Liver (tissue), 9 donors: Measurements from ENCODE around the gene PHKG2. TPM values are rescaled to one million over a fixed set of nuclear protein-coding genes. Genes with fewer than 3 reads are reported as not detected.
A peak's percentile ranks its signal among the peaks of the same experiment; 100 is the strongest.

ENCODE experiments used
- DNase-seq: peaks from one replicate; pipeline ENCODE4 v3.0.0-alpha.2; 2017; ENCODE audit warnings: low spot score
- H3K27ac ChIP-seq, 2 donors: one replicate each; pipeline ENCODE4 v1.7.0; 2013; ENCODE audit warnings: inconsistent platforms in 2 of 2, low read length in 2 of 2, control low read depth in 1 of 2, low read depth in 1 of 2, mild to moderate bottlenecking in 1 of 2
- H3K27me3 ChIP-seq, 4 donors: one replicate each; pipeline versions ENCODE4 v1.6.1 to v1.7.0; 2013; ENCODE audit warnings: low read length in 3 of 4, inconsistent platforms in 1 of 4, mild to moderate bottlenecking in 1 of 4, moderate library complexity in 1 of 4; ENCODE audit not compliant: control insufficient read depth in 4 of 4, insufficient read depth in 4 of 4
- H3K36me3 ChIP-seq, 4 donors: one replicate each; pipeline versions ENCODE4 v1.6.1 to v1.7.0; 2013; ENCODE audit warnings: low read length in 3 of 4, mild to moderate bottlenecking in 3 of 4, low read depth in 1 of 4, moderate library complexity in 1 of 4; ENCODE audit not compliant: control insufficient read depth in 4 of 4, insufficient read depth in 3 of 4
- H3K4me1 ChIP-seq, 4 donors: one replicate each; pipeline versions ENCODE4 v1.6.1 to v1.7.0; 2013; ENCODE audit warnings: low read length in 3 of 4, mild to moderate bottlenecking in 3 of 4, moderate library complexity in 1 of 4; ENCODE audit not compliant: control insufficient read depth in 4 of 4, insufficient read depth in 4 of 4
- H3K4me3 ChIP-seq, 3 donors: one replicate each; pipeline versions ENCODE4 v1.6.1 to v1.7.0; 2013; ENCODE audit warnings: low read length in 3 of 3, control low read depth in 1 of 3, low read depth in 1 of 3, mild to moderate bottlenecking in 1 of 3
- H3K9ac ChIP-seq, 2 donors: one replicate each; pipeline ENCODE4 v1.7.0; 2013; ENCODE audit warnings: low read length in 2 of 2, mild to moderate bottlenecking in 2 of 2, moderate library complexity in 2 of 2, control low read depth in 1 of 2, low read depth in 1 of 2
- H3K9me3 ChIP-seq, 4 donors: one replicate each; pipeline versions ENCODE4 v1.6.1 to v1.7.0; 2013; ENCODE audit warnings: low read length in 3 of 4; ENCODE audit not compliant: control insufficient read depth in 4 of 4
- CTCF ChIP-seq: fragments of 150-350 bp; IDR thresholded peaks from 2 replicates; pipeline ENCODE4 v1.5.1; 2017; ENCODE audit warnings: improper control_type of control experiment, low read depth, low read length; ENCODE audit not compliant: missing input control
- FOXA1 ChIP-seq: IDR thresholded peaks from 2 replicates; pipeline ENCODE4 v1.6.1; 2016; ENCODE audit warnings: antibody characterized with exemption
- FOXA2 ChIP-seq: IDR thresholded peaks from 2 replicates; pipeline ENCODE4 v1.6.1; 2016; ENCODE audit warnings: antibody characterized with exemption
- GABPA ChIP-seq, 2 donors: IDR thresholded peaks in 1 of 2; conservative IDR thresholded peaks in 1 of 2; 2 replicates each; pipeline ENCODE4 v1.6.1; 2016; ENCODE audit warnings: antibody characterized with exemption in 2 of 2, mild to moderate bottlenecking in 1 of 2, moderate library complexity in 1 of 2
- HNF4A ChIP-seq, 2 donors: conservative IDR thresholded peaks; 2 replicates each; pipeline ENCODE4 v1.6.1; 2016; ENCODE audit warnings: antibody characterized with exemption in 2 of 2, mild to moderate bottlenecking in 2 of 2
- HNF4G ChIP-seq: IDR thresholded peaks from 2 replicates; pipeline ENCODE4 v1.6.1; 2016; ENCODE audit warnings: antibody characterized with exemption
- JUND ChIP-seq, 2 donors: IDR thresholded peaks; 2 replicates each; pipeline ENCODE4 v1.6.1; 2016; ENCODE audit warnings: antibody characterized with exemption in 2 of 2
- MAX ChIP-seq: IDR thresholded peaks from 2 replicates; pipeline ENCODE4 v1.6.1; 2016; ENCODE audit warnings: antibody characterized with exemption
- REST ChIP-seq: IDR thresholded peaks from 2 replicates; pipeline ENCODE4 v1.6.1; 2016; ENCODE audit warnings: antibody characterized with exemption, mild to moderate bottlenecking
- RXRA ChIP-seq, 2 donors: IDR thresholded peaks; 2 replicates each; pipeline ENCODE4 v1.6.1; 2017 to 2018; ENCODE audit warnings: antibody characterized with exemption in 2 of 2, mild to moderate bottlenecking in 1 of 2
- SP1 ChIP-seq: IDR thresholded peaks from 2 replicates; pipeline ENCODE4 v1.6.1; 2018; ENCODE audit warnings: antibody characterized with exemption, mild to moderate bottlenecking
- TAF1 ChIP-seq: conservative IDR thresholded peaks from 2 replicates; pipeline ENCODE4 v1.6.1; 2016; ENCODE audit warnings: antibody characterized with exemption, mild to moderate bottlenecking
- YY1 ChIP-seq: IDR thresholded peaks from 2 replicates; pipeline ENCODE4 v1.6.1; 2016; ENCODE audit warnings: antibody characterized with exemption, mild to moderate bottlenecking
- ZBTB33 ChIP-seq: IDR thresholded peaks from 2 replicates; pipeline ENCODE4 v1.6.1; 2016; ENCODE audit warnings: antibody characterized with exemption
- WGBS: extraction: QIAGEN DNeasy Blood & Tissue Kit; methylation state at CpG from one replicate; pipeline ENCODE4 v1.1.7; 2013; 5-methylcytosine and 5-hydroxymethylcytosine counted together
- polyA plus RNA-seq, 2 donors: library from polyadenylated mRNA; stranded (reverse) in 1 of 2; unstranded in 1 of 2; fragments of 200-250 nt in 1 of 2; fragments of >200 nt in 1 of 2; fragmentation: Nextera tagmentation in 1 of 2; extraction: Ambion mirVana in 1 of 2; gene quantifications; one replicate each; pipeline versions ENCODE4 v1.2.1 to v1.2.3, GENCODE V29; 2013 to 2015
- total RNA-seq, 2 donors: library from RNA; depleted of rRNA; stranded (reverse); fragments of >200 nt; gene quantifications; one replicate each; pipeline ENCODE4 v1.2.3, GENCODE V29; 2014
- donor health status: healthy.
- donor health status: healthy.
- donor health status: healthy.
- donor health status: healthy.
- donor health status: healthy.

Gene PHKG2
- total and polyA plus RNA-seq, 4 donors: 9.2 to 21.2 (median 17.9) TPM

GRCh38 chr16:30745082-30745481 is 3.1 kb upstream of the PHKG2 start:
- H3K36me3 ChIP-seq: peaks cover 0 to 3% (median 0%) of the 10 kb centered on the region in 4 donors
- DNase-seq: no peak
- no peak overlapping the region for H3K4me3 ChIP-seq
- 33% methylated on average over 2 of the region's 2 CpGs for WGBS
- H3K27me3 ChIP-seq: no peaks in the 10 kb centered on the region
- H3K27ac ChIP-seq: peak overlapping the region; percentile 27 to 48
- TF ChIP-seq CTCF: no peak
- TF ChIP-seq MAX: peak; percentile 33
- TF ChIP-seq JUND (IDR thresholded peaks at IDR 0.05): peak; percentile 73 to 86
- no peak for TF ChIP-seq TAF1
- TF ChIP-seq YY1: peak; percentile 45
- TF ChIP-seq ZBTB33: peak; percentile 28
- peak; percentile 26 for TF ChIP-seq REST
- peak; percentile 61 for TF ChIP-seq HNF4G
- peak; percentile 57 for TF ChIP-seq FOXA2
- peak in 1 of 2 donors; percentile 36 for TF ChIP-seq GABPA (IDR thresholded peaks at IDR 0.05 in 1 of 2, conservative IDR thresholded peaks at IDR 0.05 in 1 of 2)
- TF ChIP-seq FOXA1: no peak
- TF ChIP-seq SP1: peak; percentile 78
- peak; percentile 92 to 93 for TF ChIP-seq HNF4A (conservative IDR thresholded peaks at IDR 0.05)
- peak; percentile 90 for TF ChIP-seq RXRA (IDR thresholded peaks at IDR 0.05)
- H3K9me3 ChIP-seq: no peaks in the 10 kb centered on the region
- H3K4me1 ChIP-seq: peaks cover 0 to 30% (median 19%) of the 10 kb centered on the region in 4 donors
- H3K9ac ChIP-seq: no peak overlapping the region

- Histone ChIP-seq H3K9ac (no peak overlapping the region), H3K36me3 (peaks cover 2 to 6% (median 5%) of the 10 kb centered on the region in 4 donors), H3K27me3 (no peaks in the 10 kb centered on the region), H3K4me1 (peaks cover 0 to 26% (median 16%) of the 10 kb centered on the region in 4 donors), H3K27ac (no peak overlapping the region), H3K4me3 (no peak overlapping the region), H3K9me3 (no peaks in the 10 kb centered on the region)
- no peak for TF ChIP-seq JUND (IDR thresholded peaks at IDR 0.05)
- no peak for TF ChIP-seq HNF4A (conservative IDR thresholded peaks at IDR 0.05)
- TF ChIP-seq SP1: no peak
- no peak for TF ChIP-seq FOXA1
- no peak for TF ChIP-seq HNF4G
- no peak for TF ChIP-seq GABPA (IDR thresholded peaks at IDR 0.05 in 1 of 2, conservative IDR thresholded peaks at IDR 0.05 in 1 of 2)
- WGBS: 87% methylated on average over 9 of the region's 9 CpGs
- no peak for DNase-seq
Observed at GRCh38 chr16:30746638-30747175, 1.5 kb upstream of the PHKG2 start.
